Peyer's patch (tissue), 4 donors: ENCODE results near the gene ANO6.

Source experiments
- CTCF ChIP-seq, 6 experiments: fragments of 450-650 bp in 4 of 6; fragments of 200-600 bp in 2 of 6; sonication (generic) in 1 of 6; IDR thresholded peaks; one replicate each; pipeline ENCODE4 v1.5.1; 2017 to 2019; ENCODE audit warnings: antibody characterized with exemption in 6 of 6, mild to moderate bottlenecking in 3 of 6, moderate library complexity in 1 of 6
- POLR2A ChIP-seq, 2 donors: fragments of 450-650 bp; IDR thresholded peaks; one replicate each; pipeline ENCODE4 v1.5.1; 2017; ENCODE audit warnings: antibody characterized with exemption in 2 of 2, mild to moderate bottlenecking in 2 of 2, moderate library complexity in 2 of 2

GRCh38 chr12:45348986-45349385 is 133.1 kb downstream of the ANO6 start:
- TF ChIP-seq CTCF (IDR thresholded peaks at IDR 0.05) (no peak), POLR2A (IDR thresholded peaks at IDR 0.05) (no peak)
